HG02981 (cell line): Measurements from ENCODE around the gene UBA3.

Experiments
- ATAC-seq: cut with Tn5 transposase; IDR thresholded peaks from one replicate; pipeline ENCODE4 v1.9.1; 2021; ENCODE audit warnings: mild to moderate bottlenecking, moderate library complexity; ENCODE audit not compliant: unreplicated experiment

Gene UBA3

DNA sequence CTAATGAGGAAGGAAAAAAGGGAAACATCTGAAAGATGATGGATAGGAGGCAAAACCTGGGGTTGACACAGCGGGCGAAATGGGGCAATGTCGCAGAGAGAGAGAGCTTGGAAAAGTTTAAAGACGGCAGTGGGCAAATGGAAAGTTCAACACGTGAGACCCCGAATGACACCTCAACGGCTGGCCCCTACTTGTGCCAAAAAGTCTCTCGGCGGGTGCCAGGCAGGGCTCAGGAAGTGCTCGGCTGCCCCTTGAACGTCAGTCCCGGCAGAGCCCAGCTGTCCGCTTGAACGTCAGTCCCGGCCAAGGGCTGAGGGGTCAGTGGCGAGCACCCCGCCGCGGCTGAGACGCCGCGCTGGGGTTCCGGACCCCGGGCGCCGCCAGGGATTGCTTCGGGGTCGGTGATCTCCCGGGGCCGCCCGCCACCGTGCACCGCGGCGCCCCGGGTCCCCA, 67.3 kb downstream of the UBA3 start:
- peak; percentile 40 for ATAC-seq

DNA sequence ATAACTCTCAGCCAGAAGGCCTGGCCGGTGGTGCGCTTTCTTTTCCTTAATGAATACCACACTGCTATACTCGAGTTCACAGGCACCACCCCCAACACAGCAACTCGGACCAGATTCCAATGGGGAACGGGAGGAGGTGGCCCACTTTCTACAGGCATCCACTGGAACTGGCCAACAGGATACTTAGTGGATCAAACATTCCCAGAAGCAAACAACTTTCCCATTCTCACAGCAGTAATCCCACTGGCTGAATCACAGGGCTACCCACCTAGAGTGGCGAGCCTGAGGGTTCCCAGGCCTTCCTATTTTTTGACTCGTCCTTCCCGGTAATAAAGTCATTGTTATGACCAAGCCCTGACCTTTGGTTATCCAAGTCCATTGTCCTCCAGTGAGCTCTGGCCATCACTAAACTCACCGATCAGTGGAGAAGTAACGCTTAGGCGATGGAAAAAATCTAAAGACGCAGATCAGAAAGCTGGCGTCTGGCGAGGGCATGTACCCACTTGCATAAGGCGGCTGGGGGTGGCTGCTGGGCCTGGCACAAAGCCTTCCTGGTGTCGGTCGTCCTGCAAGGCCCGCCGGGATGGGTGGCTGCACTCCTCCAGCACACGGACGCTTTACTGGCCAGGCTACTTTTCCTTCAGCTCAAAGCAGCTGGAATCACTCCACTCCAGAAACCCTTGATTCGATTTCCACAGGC, 67.9 kb downstream of the UBA3 start:
- ATAC-seq, result no peak

DNA sequence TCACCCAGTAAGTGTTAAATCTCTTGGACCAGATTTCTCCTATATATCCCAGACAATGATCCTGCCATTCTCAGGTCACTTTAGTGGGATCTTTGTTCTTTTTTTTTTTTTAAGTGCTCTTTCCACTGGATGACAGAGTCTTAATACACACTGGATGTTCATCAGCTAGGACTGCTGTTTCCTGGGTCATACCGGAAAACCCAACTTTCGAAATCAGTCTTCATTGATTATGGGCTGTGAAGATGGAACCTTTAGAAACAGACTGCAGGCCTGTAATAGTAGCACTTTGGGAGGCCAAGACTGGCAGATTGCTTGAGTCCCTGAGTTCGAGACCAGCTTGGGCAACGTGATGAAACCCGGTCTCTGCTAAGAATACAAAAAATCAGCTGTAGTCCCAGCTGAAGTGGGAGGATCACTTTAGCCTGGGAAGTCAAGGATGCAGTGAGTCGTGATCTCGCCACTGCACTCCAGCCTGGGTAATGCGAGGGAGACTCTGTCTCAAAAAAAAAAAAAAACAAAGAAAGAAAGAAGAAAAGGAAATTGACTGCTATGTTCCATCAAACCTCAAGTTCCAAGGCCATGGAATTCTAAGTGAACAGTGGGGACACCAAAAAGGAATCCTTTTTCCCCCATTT, 69.0 kb downstream of the UBA3 start:
- no peak for ATAC-seq

DNA sequence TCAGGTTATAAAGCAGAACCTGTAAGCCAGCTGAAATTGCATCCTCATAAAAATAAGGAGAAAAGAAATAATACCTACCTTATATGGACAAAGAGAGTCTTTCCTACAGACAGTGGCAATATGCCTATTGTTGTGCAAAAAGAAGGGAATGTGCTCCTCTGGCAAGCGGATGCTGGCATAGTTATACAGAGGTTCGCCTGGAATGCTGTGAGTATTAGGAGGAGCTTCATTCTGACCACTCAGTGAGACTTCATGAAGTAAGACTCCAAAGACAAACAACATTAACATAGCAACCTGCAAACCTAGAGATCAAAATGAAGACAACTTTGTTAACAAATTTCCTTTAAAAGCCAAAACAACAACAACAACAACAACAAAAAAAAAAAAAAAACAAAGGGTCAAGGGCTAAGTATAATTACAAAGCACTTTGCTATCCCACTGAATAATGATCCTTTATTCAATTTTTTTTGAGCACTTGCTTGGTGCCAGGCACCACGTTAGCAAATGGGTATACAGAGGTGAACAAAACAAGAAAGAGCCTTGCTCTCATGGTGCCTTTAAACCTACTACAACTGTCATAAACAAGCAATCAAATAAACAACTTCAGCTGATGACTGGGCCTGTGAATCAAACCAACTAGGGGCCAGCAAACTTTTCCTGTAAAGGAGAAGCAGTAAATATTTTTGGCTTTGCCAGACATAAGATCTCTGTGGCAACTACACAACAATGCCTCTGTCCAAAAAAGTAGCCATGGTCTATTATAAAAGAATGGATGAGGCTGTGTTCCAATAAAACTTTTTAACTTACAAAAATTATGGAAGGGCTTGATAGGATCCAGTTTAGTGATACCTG, 70.4 kb downstream of the UBA3 start:
- no peak for ATAC-seq

DNA sequence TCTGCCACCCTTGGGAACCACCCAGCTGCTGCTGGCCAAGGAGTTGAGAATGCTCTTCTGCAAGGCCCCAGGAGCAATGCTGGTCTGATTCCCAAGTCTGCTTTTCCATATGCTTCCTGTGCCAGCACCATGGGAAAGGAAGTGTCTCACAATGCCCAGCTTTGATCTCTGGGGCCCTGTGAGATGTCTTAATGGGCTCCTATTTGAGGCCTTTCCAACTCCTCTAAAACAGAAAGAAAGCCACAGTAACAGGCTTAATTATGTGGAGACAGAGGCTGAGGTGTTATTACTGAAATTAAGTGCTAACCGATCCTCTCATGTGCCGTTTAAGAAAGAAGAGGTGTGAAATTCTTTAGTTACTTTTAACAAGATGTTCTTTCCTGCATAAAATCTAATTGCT, 71.2 kb downstream of the UBA3 start:
- ATAC-seq, result no peak

DNA sequence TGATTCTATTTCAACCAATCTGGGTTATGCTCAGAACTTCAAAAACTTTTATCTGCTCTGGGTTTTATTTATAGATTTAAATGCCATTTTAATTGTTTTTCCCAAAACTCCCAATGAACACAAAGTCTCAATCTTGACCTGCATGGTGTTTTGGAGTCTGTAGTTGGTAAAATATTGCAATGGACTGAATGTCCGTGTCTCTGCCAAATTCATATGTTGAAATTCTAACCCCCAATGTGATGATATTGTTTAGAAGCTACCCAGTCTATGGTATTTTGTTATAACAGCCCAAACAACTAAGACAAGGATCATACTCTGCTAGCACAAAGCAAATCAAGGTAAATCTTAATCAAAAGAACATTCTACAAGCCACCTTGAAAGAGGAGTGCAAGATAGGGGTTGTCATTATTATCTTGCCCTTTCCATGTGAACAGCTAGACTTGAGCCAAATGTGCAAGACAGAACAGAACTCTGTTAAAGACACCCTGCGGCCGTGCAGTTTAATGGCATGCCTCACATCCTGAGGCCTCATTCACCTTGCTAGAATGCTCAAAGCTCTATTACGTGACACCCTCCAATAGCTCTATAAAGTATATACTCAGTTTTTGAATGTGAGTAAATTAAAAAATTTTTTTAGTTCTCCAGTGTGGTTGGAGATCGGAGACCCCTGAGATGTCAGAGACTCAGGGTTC, 74.2 kb downstream of the UBA3 start:
- no peak for ATAC-seq

DNA sequence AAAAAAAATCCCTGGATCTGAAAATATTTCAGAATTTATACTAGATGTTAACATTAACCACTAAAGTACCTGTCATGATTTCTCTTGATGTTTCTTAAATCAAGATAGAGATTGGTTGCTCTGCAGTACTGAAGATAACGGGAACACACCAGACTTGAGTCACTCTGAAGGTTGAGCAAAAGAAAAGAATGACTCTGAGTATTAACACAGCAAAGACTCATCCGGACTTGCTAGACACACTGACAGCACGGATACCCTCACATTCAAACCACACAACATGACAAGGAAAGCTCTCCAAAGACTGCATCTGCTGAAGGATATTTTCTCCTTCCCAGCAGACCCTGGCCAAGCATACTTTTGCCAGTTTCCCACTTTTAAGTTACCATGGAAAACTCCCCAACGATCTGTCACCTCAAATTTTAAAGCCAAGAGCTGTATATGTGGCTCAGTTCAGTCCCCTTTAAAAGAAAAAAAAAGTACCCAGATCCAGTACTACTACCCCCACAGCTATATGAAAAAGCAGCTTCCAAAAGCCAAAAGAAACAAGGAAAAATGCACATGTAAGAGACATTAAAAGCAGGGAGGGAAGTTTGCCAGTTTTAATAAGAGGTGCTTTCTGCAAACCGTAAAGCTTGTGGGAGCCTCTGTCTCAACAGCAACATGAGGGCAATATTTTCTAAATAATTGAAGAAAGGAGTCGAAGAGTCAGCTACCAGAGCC, 74.9 kb downstream of the UBA3 start:
- ATAC-seq, result no peak
